NCI-H128 (cell line): Measurements from ENCODE around the gene STUM.

Experiments used
- DNase-seq: peaks from one replicate; lab custom pipeline; 2025; ENCODE audit not compliant: unreplicated experiment; lab: John Stamatoyannopoulos, UW

Gene STUM

DNA sequence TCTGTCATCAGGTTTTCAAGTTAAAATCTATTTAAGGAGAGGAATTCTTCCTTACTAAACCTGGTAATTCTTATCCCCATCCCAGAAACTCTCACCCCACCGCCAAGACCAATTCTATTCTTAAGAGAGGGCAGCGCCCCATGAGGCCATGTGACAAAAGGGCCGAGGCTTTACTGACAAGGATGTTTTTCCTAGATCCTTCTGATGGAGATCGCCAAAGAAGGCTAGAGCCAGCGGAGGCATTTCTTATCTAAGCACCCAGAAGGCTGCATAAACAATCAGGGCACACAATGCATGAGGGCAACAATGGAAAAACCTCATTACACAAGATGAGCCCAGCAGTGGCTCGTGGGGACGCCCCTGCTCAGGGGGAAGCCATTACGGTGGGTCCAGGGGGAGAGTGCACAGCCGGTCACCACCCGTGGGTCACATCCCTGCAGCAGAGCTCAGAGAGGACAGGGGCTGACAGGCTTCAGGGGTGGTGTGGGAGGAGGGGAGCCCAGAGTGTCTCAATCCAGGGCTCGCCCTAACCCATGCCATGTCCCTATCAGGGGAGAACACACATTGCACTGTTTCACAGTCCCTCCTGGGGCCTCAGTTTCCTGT, 101.8 kb downstream of the STUM start:
- DNase-seq, result no peak

DNA sequence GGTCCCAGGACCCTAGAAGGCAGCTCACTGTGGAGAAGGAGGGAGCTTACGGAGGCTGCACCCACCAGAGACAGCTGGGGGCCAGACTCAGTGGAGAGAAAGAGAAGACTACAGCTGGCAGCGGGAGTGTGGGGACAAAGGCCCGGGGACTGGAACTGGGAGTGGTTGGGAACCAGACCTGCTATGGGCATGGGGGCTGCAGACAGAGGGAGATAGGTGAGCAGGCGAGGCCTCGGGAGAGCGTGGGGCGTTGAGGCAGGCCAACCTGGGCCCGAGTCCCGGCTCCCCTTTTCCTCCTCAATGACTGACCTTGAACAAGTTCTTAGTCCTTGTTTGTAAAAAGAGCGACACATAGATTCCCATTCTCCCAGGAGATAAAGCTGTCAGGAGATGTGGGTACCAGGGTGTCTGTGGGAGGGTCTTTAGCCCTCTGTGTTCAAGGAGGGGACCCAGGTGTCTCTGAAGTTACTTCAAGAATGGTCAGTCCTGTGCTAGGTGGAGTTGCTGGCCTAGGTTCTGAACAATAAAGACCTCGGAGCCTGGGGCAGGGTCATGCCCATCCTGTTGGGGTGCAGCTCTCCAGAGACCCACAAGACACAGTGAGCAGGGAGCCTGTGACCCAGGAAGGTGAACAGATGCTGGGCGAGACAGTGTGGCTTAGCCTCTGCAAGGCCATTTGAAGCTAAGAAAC, 102.6 kb downstream of the STUM start:
- DNase-seq, result no peak

DNA sequence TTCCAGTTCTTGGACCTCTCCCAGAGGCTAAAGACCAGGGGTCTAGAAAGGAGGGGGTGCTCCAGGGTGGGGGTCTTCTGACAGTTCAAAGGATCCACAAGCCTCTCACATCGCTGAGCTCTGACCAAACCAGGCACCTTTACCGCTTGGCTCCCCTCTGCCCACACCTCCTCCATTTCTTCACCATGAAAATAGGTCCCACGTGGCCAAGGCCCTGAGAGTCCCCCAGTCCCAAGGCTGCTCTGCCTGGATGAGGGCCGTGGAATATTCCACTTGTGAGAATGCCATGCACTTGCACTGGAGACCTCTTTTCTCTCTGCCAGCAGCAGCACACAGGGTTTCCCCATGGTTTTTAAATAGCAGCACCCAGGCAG, 103.2 kb downstream of the STUM start:
- no peak for DNase-seq

DNA sequence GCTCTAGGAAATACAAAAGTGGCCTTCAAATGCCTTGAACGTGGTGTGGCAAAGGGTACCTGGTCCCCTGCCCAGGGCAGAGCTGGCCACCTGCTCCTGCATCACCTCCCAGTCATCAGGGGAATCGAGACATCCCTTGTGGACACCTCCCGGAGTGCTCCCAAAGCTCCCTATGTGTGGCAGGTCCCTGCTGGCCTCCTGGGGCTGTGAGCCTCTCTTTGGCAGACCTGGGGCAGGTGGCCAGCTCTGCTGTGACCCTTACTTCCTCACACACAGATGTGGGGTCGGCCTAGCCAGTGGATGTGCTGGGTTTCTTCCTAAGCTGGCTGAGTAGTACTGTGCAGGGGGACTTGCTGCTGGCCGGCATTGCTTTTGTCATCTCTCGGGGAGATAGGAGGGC, 104.0 kb downstream of the STUM start:
- no peak for DNase-seq

DNA sequence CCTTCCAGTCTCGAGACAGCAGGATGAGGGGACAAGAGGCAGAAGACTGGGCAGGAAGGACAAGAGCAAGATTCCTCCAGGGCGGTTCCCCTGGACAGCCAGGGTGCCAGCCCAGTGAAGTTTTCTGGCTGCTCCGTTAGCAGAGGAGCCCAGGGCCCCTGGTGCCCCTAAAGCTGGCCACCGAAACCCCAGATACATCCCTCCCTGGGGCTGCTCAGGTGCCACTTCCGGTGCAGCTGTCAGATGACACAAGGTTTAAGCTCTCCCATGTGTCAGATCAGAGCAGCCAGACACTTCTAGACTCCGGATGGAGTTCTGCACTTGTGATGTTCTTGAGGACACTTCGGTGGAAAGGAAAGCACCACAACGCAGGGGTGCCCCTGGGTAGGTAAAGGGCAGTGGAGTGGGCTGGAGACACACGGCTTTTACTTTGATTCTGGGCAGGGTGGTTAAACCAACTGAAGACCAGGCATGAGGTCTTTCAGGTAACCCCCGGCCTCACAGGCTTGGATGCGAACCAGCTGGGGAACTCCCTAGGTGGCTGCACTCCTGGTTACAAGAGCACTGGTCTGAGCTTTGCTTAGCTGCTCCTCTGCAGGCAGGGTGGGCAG, 104.9 kb downstream of the STUM start:
- DNase-seq, result no peak

DNA sequence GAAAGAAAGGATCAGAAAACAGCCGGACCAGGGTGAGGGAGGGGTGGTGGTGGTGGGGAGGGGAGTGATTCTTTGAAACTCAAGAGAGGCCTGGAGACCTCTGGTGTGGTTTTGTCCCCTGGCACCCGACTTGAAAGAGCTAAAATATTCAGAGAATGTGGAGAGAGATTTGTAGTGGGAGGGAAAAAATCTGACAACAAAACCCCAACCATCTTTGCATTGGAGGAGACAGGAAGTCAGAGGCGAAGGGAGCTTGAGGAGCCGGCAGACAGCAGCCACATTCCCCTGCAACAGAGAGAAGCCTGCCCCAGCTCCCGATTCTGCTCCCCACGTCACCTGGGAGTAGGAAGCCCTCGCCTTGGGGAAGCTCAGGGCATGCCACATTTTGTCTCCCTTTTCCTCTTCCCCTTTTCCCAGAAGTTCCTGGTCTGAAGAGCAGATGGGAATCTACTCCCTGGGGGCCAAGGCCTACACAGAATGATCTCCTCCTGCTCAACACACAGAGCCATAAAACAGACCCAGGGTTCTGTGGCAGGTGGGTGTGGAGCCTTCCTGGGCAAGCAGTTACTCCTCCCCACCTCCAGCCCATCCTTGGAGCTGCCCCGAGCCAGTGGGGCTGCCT, 105.6 kb downstream of the STUM start:
- DNase-seq, result no peak

DNA sequence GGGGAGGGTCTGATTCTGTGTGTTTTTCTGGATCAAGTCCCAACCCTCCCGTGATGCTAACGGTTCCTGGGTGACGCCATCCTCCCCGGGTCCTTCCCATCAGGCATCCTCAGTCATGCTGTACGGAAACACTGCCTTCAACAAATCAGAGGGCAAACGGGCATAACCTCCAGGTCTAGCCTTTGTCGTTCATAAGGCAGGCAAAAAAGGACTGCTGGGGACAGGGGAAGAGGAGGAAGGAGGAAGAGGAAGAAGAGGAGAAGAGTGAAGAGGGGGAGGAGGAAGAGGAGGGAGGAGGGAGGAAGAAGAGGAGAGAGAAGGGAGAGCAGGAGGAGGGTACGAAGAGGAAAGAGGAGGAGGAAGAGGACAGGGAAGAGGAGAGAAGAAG, 106.1 kb downstream of the STUM start:
- no peak for DNase-seq

DNA sequence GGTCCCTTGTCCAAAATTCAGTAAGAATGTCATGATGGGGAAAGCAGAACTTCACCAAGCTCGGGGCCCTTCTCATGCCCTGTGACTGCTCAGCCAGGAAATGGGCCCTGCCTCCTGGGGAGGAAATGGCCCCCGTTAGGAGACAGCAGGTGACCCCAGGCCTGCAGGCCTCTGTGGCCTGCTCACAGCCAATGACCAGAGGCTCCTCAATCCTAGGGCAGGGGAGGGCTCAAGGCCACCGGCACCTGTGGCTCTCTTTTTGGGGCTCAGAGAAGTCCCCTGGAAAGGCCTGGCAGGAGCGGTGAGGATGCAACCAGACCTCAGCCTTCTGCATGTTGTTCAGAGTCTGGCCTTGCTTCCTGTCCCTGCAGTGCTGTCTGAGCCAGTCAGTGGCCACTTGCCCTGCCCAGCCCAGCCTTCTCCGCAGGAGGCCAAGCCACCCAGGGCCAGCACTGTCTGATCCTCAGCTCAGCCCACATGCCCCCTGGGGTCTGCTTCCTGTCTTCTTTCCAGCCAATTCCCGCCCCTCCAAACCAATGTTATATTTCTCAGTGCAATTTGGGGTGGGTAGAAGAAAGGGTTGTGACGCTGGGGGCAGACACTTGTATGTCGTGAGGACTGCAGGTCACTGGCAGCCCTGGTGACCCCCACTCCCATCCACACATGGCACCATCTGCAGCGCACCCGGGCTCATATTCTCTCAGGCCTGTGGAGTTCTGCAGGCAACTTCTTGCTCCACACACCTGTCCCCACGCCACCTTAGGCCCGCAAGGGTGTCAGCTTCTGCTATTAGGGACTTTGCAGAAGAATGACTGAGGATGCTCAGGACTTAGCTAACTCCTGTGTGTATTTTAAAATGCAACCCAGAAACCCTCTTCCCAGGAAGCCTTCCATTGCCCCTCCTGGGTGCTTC, 106.9 kb downstream of the STUM start:
- DNase-seq, result no peak

DNA sequence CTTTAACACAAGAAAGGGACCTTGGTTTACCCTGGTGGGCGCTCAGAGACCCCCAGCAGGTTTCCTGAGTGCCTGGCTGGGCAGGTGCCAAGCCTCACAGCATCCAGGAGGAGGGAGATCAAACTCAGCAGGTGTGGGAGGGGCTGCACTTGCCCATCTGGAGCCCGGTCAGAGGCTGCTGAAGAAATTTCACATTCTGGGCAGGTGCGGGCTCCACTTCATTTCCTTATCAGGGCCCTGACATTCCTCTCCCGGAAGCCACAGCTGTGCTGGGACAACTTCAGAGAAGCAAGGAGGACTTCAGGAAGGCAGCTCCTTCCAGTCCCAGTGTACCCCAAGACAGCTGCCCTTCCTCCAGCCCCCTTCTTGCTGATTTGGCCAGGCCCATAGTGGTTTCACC, 107.6 kb downstream of the STUM start:
- DNase-seq, result peak; percentile 63

DNA sequence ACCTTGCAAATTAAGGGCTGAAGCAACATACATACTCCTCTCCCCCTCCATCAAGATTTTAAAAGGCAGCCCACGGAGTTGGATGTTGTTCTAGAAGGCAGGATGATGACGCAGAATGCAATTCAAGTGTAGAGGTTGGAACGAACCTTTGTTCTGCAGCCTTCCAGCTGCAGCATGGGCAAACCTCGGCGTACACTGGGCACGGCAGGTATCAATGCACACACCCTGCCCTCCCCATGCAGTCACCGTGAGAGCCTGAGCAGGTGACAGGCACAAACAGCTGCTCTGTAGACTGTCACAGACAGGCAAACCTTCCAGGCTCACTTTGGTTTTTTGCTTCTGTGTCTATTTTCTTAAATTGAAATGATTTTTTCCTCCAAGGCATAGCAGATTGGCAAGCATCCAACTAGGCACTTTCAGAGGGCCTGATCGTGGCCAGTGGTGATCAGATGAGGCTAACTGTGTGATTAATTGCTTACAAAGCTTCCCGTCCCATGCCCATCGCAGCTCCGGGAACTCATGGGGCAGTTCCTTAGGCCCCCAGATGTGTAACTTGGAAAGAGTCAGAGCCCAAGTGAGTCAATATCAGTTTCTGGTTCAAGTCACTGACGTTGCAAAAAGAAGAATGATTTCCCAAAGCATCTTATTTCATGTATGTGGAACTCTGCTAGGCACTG, 108.2 kb downstream of the STUM start:
- DNase-seq, result peak; percentile 59

DNA sequence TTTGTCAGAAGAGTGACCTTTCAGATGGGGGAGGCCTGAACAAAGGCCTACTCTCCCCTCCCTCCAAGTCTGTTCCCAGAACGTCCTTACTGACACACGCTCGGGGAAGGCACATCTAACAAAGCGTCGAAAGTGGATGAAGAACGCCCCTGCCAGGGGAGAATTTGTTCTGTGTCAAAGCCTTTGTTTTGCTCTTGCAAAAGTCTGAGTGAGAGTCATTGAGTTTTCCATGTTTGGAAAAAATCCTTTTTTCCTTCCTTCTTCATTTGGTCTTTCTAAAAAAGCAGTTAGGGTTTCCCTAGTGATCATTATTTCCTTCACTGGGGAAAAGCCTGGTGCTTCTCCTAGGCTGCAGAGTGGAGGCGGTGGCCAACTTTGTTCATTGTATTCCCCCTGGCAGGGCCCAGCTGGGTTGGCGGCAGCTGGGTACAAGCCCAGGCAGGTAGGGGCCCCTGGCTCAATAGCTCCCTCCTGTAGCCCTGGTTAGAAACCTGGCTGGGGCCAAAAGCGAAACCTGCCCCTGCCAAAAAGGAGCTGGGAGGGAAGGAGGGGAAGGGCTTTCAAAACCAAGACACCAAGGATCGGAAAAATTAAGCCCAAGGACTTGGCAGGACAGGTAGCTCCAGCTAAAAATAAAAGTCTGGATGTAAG, 109.5 kb downstream of the STUM start:
- DNase-seq, result peak; percentile 22

DNA sequence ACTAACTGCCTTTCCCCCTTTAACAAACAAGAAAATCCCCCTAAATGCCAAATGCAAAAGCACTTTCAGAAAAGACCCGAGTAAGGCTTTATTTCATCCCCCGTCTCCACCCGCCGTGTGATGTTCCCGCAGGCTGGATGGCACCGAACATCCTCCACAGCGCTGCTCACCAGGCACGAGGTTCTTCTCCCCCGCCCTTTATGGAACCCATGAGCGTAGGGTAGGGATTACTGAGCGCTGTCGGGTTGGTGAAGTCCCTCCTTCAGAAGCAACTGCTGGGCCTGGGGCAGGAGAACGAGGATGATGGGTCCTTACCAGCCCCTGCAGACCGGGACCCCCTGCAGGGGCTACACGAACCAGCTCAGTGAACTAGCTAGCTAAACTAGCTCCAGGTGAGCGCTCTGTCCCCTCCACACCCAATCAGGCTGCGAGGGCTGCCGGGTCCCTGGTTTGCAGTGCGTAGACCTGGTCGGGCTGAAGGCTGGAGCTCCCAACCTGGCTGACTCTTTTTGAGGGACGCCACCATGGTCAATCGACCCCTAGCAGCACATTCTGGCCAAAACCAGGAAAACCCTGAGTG, 110.1 kb downstream of the STUM start:
- DNase-seq, result no peak
